A549 (cell line): ENCODE measurements around the gene SSPN.

ENCODE experiments used
- CEBPB ChIP-seq, 2 experiments: fragments of >200 bp in 1 of 2; sonication (Bioruptor Twin) in 1 of 2; formaldehyde crosslinking in 1 of 2; IDR thresholded peaks; 2 replicates each; pipeline ENCODE4 v1.6.1; 2012 to 2016
- E2F6 ChIP-seq: IDR thresholded peaks from 2 replicates; pipeline ENCODE4 v1.6.1; 2012; ENCODE audit warnings: low read depth, borderline replicate concordance
- JUN ChIP-seq, 2 experiments: fragments of >200 bp; sonication (Bioruptor Twin); formaldehyde crosslinking; IDR thresholded peaks; 2 replicates in 1 of 2; 3 replicates in 1 of 2; pipeline ENCODE4 v1.6.1; 2016 to 2017
- JUNB ChIP-seq: fragments of >200 bp; sonication (Bioruptor Twin); formaldehyde crosslinking; IDR thresholded peaks from 2 replicates; pipeline ENCODE4 v1.6.1; 2016
- POLR2A ChIP-seq: IDR thresholded peaks from 2 replicates; pipeline ENCODE4 v1.6.1; 2012; ENCODE audit warnings: mild to moderate bottlenecking, low read length
- RAD21 ChIP-seq, 2 experiments: fragments of >200 bp in 1 of 2; sonication (Bioruptor Twin) in 1 of 2; formaldehyde crosslinking in 1 of 2; IDR thresholded peaks in 1 of 2; conservative IDR thresholded peaks in 1 of 2; 2 replicates in 1 of 2; 3 replicates in 1 of 2; pipeline ENCODE4 v1.6.1; 2012 to 2018; ENCODE audit warnings: inconsistent platforms in 1 of 2
- REST ChIP-seq: fragments of 200-600 bp; sonication (generic); IDR thresholded peaks from 2 replicates; pipeline ENCODE4 v1.6.1; 2016; ENCODE audit warnings: antibody characterized with exemption, mild to moderate bottlenecking, moderate library complexity
- SMC3 ChIP-seq: fragments of >200 bp; sonication (Bioruptor Twin); formaldehyde crosslinking; IDR thresholded peaks from 3 replicates; pipeline ENCODE4 v1.6.1; 2018; ENCODE audit warnings: inconsistent platforms
- TF ChIP-seq, protein P1 (sequence below): fragments of >200 bp; sonication (Bioruptor Twin); formaldehyde crosslinking; IDR thresholded peaks from 3 replicates; pipeline ENCODE4 v1.5.1; 2016

DNA sequence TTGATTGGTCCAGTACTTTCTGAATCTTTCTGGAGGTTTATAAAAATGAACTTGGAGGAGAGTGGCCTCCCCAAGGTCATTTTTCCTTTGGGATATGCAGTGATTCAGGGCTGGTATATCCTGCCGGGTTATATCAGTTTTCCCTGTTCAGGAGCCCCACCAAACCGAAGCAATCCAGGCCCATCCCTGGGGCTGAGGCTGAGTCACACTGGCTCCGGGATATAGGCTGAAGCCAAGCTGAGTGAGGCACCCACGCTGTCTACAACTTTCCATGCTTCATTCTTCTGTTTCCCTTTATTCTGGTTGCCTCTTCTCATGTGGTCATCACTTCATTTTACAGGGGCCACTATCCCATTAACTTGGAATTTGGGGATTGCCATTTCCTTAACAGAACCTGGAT, 3.4 kb downstream of the SSPN start:
- TF ChIP-seq, protein P1, sequence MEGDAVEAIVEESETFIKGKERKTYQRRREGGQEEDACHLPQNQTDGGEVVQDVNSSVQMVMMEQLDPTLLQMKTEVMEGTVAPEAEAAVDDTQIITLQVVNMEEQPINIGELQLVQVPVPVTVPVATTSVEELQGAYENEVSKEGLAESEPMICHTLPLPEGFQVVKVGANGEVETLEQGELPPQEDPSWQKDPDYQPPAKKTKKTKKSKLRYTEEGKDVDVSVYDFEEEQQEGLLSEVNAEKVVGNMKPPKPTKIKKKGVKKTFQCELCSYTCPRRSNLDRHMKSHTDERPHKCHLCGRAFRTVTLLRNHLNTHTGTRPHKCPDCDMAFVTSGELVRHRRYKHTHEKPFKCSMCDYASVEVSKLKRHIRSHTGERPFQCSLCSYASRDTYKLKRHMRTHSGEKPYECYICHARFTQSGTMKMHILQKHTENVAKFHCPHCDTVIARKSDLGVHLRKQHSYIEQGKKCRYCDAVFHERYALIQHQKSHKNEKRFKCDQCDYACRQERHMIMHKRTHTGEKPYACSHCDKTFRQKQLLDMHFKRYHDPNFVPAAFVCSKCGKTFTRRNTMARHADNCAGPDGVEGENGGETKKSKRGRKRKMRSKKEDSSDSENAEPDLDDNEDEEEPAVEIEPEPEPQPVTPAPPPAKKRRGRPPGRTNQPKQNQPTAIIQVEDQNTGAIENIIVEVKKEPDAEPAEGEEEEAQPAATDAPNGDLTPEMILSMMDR: no peak
- no peak for TF ChIP-seq E2F6
- TF ChIP-seq JUN (IDR thresholded peaks at IDR 0.05): no peak
- TF ChIP-seq SMC3: no peak
- no peak for TF ChIP-seq POLR2A
- no peak for TF ChIP-seq REST
- no peak for TF ChIP-seq JUNB
- no peak for TF ChIP-seq RAD21 (conservative IDR thresholded peaks at IDR 0.05 in 1 of 2, IDR thresholded peaks at IDR 0.05 in 1 of 2)
- TF ChIP-seq CEBPB (IDR thresholded peaks at IDR 0.05): no peak
